ENCODE data around the gene ZNF662.

The ZNF662 gene

DNA sequence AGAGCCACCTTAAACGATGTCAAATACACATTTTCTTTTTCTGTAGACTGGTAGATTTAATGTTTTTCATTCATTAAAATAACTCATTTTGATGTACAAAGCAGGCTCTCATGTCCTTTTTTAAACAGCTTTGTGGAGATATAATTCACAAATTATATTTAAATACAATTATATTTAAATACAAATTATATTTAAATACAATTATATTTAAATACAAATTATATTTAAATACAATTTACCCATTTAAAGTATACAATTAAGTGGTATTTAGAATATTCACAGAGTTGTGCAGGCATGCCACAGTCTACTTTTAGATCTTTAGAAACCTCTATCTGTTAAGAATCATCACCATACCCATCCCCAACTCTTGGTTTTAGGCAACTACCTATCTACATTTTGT is 36.8 kb downstream of the ZNF662 start:
- no peak for DNase-seq

DNA sequence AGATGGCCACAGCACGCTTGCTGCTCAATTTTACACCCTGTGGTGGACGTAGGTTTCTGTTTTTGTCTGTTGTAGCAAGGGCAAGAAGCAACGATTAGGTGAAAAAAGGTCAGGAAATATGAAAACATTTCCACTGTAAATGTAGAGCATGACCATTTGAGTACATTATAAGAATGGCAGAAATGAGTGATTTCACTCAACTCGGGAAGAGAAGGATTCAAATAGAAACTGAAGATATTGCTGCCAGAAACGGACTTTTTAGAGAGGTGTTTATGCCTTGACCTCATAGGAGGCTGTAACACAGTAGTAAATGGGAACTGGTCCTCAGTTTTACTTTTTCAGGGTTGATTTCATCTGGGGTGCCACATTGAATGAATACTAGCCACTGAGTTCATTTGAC is 40.1 kb downstream of the ZNF662 start:
- no peak for DNase-seq

DNA sequence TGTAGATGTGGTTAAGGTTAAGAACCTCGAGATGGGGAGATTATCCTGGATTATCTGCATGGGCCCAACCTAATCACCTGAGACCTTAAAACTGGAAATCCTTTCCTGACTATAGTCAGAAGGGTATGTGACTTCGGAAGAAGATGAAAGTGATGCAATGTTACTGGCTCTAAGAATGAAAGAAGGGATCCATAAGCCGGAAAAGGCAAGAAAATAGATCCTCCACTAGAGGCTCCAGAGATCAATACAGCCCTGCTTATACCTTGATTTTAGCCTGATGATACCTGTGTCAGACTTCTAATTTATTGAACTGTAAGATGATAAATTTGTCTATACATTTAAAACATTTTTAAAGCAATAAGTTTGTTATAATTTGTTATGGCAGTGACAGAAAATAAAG is 51.6 kb downstream of the ZNF662 start:
- DNase-seq, result no peak

DNA sequence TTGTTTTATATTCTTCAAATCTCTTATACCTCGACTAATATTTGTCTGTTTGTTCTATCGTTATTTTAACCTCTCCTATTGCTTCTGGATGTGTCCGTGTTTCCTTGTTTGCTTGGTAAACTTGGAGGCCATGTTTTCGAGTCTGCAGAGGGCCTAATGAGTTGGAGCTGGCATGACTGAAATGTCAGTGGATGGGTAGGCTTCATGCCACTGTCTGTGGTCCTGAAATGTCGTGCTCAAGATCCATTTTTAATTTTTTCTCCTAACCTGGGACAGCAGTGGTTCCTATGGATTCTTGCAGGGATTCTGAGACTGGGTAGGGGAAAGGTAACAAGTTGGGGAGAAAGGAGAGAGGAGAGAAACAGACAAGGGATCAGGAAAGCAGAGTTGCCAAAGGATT is 54.3 kb downstream of the ZNF662 start:
- no peak for DNase-seq

DNA sequence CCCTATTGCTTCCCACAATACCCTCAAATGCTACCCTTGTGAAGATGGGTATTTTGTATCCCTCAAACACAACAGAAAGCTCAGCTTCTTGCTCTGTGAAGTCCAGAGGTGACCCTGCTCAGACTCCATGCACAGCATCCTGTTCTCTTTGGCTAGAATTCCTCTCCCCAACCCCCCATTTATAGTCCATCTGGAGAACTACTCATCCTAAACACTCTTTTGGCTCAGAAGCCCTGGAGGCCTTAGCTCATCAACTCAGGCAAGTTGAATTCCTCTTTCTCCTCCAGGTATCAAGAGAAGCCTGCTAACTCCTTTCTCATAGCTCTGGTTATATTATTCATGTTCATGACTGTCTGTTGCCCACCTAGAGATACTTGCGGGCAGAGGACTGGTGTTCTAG is 54.8 kb downstream of the ZNF662 start:
- no peak for DNase-seq

DNA sequence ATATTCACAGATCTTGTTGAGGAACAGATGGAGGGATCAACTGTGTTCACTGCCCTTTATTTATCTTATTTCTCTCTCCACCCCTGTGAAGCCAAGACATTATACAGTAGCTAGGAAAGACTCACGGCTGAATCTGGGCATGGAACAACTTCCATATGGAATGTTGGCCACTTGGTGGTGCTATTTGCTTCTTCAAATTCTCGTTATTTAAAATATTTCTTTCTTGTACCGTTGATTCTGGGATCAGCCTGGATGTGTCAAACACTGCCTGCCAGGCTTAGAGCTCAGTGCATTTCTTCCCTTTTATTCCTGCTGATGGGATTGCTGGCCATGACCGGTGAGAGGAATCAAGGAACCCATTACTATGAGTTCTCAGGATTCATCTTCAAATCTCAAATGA is 55.7 kb downstream of the ZNF662 start:
- no peak for DNase-seq

DNA sequence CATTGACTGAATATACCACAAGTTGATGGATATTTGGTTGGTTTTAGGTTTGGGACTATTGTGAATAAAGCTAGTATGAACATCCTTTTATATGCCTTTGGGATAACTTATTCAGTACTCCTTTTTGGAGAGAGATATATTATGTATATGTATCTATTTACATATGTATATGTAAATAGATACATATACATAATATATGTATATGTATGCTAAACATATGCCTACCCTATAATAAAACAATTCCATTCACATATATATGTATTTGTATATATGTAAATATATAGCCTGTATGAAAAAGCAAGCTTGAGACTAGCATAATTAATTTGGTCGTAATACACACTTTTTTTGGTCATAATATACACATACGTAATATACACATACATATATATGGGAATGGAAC is 57.3 kb downstream of the ZNF662 start:
- DNase-seq, result no peak

DNA sequence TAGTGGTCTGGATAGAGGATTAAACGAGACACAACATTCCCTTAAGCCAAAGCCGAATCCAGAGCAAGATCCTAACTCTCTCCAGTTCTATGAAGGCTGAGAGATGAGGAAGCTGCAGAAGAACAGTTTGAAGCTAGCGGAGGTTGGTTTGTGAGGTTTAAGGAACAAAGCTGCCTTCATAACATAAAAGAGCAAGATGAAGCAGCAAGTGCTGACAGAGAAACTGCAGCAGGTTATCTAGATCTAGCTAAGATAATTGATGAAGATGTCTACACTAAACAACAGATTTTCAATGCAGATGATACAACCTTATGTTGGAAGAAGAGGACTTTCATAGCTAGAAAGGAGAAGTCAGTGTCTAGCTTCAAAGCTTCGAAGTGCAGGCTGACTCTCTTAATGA is 58.3 kb downstream of the ZNF662 start:
- no peak for DNase-seq

Data from NCI-H1417 treated with DMSO at 0.1 percent for 48 hours (cell line).